Liver (tissue), 9 donors: ENCODE results near the gene CDC42BPA. TPM values are rescaled to one million over a fixed set of nuclear protein-coding genes. Genes with fewer than 3 reads are reported as not detected.

ENCODE experiments used
- DNase-seq: peaks from one replicate; pipeline ENCODE4 v3.0.0-alpha.2; 2017; ENCODE audit warnings: low spot score
- H3K27ac ChIP-seq, 2 donors: one replicate each; pipeline ENCODE4 v1.7.0; 2013; ENCODE audit warnings: inconsistent platforms in 2 of 2, low read length in 2 of 2, control low read depth in 1 of 2, low read depth in 1 of 2, mild to moderate bottlenecking in 1 of 2
- H3K27me3 ChIP-seq, 4 donors: one replicate each; pipeline versions ENCODE4 v1.6.1 to v1.7.0; 2013; ENCODE audit warnings: low read length in 3 of 4, inconsistent platforms in 1 of 4, mild to moderate bottlenecking in 1 of 4, moderate library complexity in 1 of 4; ENCODE audit not compliant: control insufficient read depth in 4 of 4, insufficient read depth in 4 of 4
- H3K36me3 ChIP-seq, 4 donors: one replicate each; pipeline versions ENCODE4 v1.6.1 to v1.7.0; 2013; ENCODE audit warnings: low read length in 3 of 4, mild to moderate bottlenecking in 3 of 4, low read depth in 1 of 4, moderate library complexity in 1 of 4; ENCODE audit not compliant: control insufficient read depth in 4 of 4, insufficient read depth in 3 of 4
- H3K4me1 ChIP-seq, 4 donors: one replicate each; pipeline versions ENCODE4 v1.6.1 to v1.7.0; 2013; ENCODE audit warnings: low read length in 3 of 4, mild to moderate bottlenecking in 3 of 4, moderate library complexity in 1 of 4; ENCODE audit not compliant: control insufficient read depth in 4 of 4, insufficient read depth in 4 of 4
- H3K4me3 ChIP-seq, 3 donors: one replicate each; pipeline versions ENCODE4 v1.6.1 to v1.7.0; 2013; ENCODE audit warnings: low read length in 3 of 3, control low read depth in 1 of 3, low read depth in 1 of 3, mild to moderate bottlenecking in 1 of 3
- H3K9ac ChIP-seq, 2 donors: one replicate each; pipeline ENCODE4 v1.7.0; 2013; ENCODE audit warnings: low read length in 2 of 2, mild to moderate bottlenecking in 2 of 2, moderate library complexity in 2 of 2, control low read depth in 1 of 2, low read depth in 1 of 2
- H3K9me3 ChIP-seq, 4 donors: one replicate each; pipeline versions ENCODE4 v1.6.1 to v1.7.0; 2013; ENCODE audit warnings: low read length in 3 of 4; ENCODE audit not compliant: control insufficient read depth in 4 of 4
- ATF3 ChIP-seq: IDR thresholded peaks from 2 replicates; pipeline ENCODE4 v1.6.1; 2016; ENCODE audit warnings: antibody characterized with exemption
- CTCF ChIP-seq: fragments of 150-350 bp; IDR thresholded peaks from 2 replicates; pipeline ENCODE4 v1.5.1; 2017; ENCODE audit warnings: improper control_type of control experiment, low read depth, low read length; ENCODE audit not compliant: missing input control
- EGR1 ChIP-seq, 2 donors: IDR thresholded peaks; 2 replicates each; pipeline ENCODE4 v1.6.1; 2016 to 2018; ENCODE audit warnings: antibody characterized with exemption in 2 of 2, low read depth in 2 of 2
- FOXA2 ChIP-seq: IDR thresholded peaks from 2 replicates; pipeline ENCODE4 v1.6.1; 2016; ENCODE audit warnings: antibody characterized with exemption
- GABPA ChIP-seq, 2 donors: IDR thresholded peaks in 1 of 2; conservative IDR thresholded peaks in 1 of 2; 2 replicates each; pipeline ENCODE4 v1.6.1; 2016; ENCODE audit warnings: antibody characterized with exemption in 2 of 2, mild to moderate bottlenecking in 1 of 2, moderate library complexity in 1 of 2
- HNF4A ChIP-seq, 2 donors: conservative IDR thresholded peaks; 2 replicates each; pipeline ENCODE4 v1.6.1; 2016; ENCODE audit warnings: antibody characterized with exemption in 2 of 2, mild to moderate bottlenecking in 2 of 2
- HNF4G ChIP-seq: IDR thresholded peaks from 2 replicates; pipeline ENCODE4 v1.6.1; 2016; ENCODE audit warnings: antibody characterized with exemption
- JUND ChIP-seq, 2 donors: IDR thresholded peaks; 2 replicates each; pipeline ENCODE4 v1.6.1; 2016; ENCODE audit warnings: antibody characterized with exemption in 2 of 2
- NR2F2 ChIP-seq: IDR thresholded peaks from 2 replicates; pipeline ENCODE4 v1.6.1; 2016; ENCODE audit warnings: antibody characterized with exemption
- REST ChIP-seq: IDR thresholded peaks from 2 replicates; pipeline ENCODE4 v1.6.1; 2016; ENCODE audit warnings: antibody characterized with exemption, mild to moderate bottlenecking
- RXRA ChIP-seq, 2 donors: IDR thresholded peaks; 2 replicates each; pipeline ENCODE4 v1.6.1; 2017 to 2018; ENCODE audit warnings: antibody characterized with exemption in 2 of 2, mild to moderate bottlenecking in 1 of 2
- SP1 ChIP-seq: IDR thresholded peaks from 2 replicates; pipeline ENCODE4 v1.6.1; 2018; ENCODE audit warnings: antibody characterized with exemption, mild to moderate bottlenecking
- TAF1 ChIP-seq: conservative IDR thresholded peaks from 2 replicates; pipeline ENCODE4 v1.6.1; 2016; ENCODE audit warnings: antibody characterized with exemption, mild to moderate bottlenecking
- YY1 ChIP-seq: IDR thresholded peaks from 2 replicates; pipeline ENCODE4 v1.6.1; 2016; ENCODE audit warnings: antibody characterized with exemption, mild to moderate bottlenecking
- ZBTB33 ChIP-seq: IDR thresholded peaks from 2 replicates; pipeline ENCODE4 v1.6.1; 2016; ENCODE audit warnings: antibody characterized with exemption
- WGBS: extraction: QIAGEN DNeasy Blood & Tissue Kit; methylation state at CpG from one replicate; pipeline ENCODE4 v1.1.7; 2013; 5-methylcytosine and 5-hydroxymethylcytosine counted together
- polyA plus RNA-seq, 2 donors: library from polyadenylated mRNA; stranded (reverse) in 1 of 2; unstranded in 1 of 2; fragments of 200-250 nt in 1 of 2; fragments of >200 nt in 1 of 2; fragmentation: Nextera tagmentation in 1 of 2; extraction: Ambion mirVana in 1 of 2; gene quantifications; one replicate each; pipeline versions ENCODE4 v1.2.1 to v1.2.3, GENCODE V29; 2013 to 2015
- total RNA-seq, 2 donors: library from RNA; depleted of rRNA; stranded (reverse); fragments of >200 nt; gene quantifications; one replicate each; pipeline ENCODE4 v1.2.3, GENCODE V29; 2014
- donor health status: healthy.
- donor health status: healthy.
- donor health status: healthy.
- donor health status: healthy.
- donor health status: healthy.

Gene CDC42BPA
- total and polyA plus RNA-seq, 4 donors = 5.8 to 39.9 (median 24.3) TPM

GRCh38 chr1:226954777-226955176, 363.5 kb downstream of the CDC42BPA start (continued):
- no peak for TF ChIP-seq REST
- TF ChIP-seq EGR1 (IDR thresholded peaks at IDR 0.05; ENCODE audit: low read depth in 2 of 2) = no peak
- no peak for TF ChIP-seq CTCF

GRCh38 chr1:226954337-226954736, 364.0 kb downstream of the CDC42BPA start:
- Histone ChIP-seq H3K9me3 (no peaks in the 10 kb centered on the region), H3K27ac (no peak overlapping the region), H3K36me3 (peaks cover 0 to 4% (median under 1%) of the 10 kb centered on the region in 4 donors), H3K27me3 (no peaks in the 10 kb centered on the region), H3K4me3 (no peak overlapping the region), H3K9ac (no peak overlapping the region), H3K4me1 (peaks cover 4 to 22% (median 14%) of the 10 kb centered on the region in 4 donors)
- no peak for DNase-seq
- TF ChIP-seq EGR1 (IDR thresholded peaks at IDR 0.05; ENCODE audit: low read depth in 2 of 2) = no peak
- TF ChIP-seq ATF3 = no peak
- 94% methylated on average over 6 of the region's 6 CpGs for WGBS

- DNase-seq = no peak
- WGBS = 91% methylated on average over 11 of the region's 11 CpGs
- no peak overlapping the region for H3K9ac ChIP-seq
Measured at GRCh38 chr1:226953175-226953800, 365.0 kb downstream of the CDC42BPA start.

GRCh38 chr1:226952118-226952441, 366.2 kb downstream of the CDC42BPA start:
- no peak overlapping the region for H3K9ac ChIP-seq
- H3K27me3 ChIP-seq = no peaks in the 10 kb centered on the region
- H3K4me1 ChIP-seq = peaks cover 1 to 18% (median 8%) of the 10 kb centered on the region in 4 donors
- WGBS = 94% methylated on average over 3 of the region's 3 CpGs
- H3K27ac ChIP-seq = no peak overlapping the region
- H3K36me3 ChIP-seq = peaks cover 0 to 4% (median under 1%) of the 10 kb centered on the region in 4 donors
- no peak for DNase-seq
- H3K4me3 ChIP-seq = no peak overlapping the region
- no peaks in the 10 kb centered on the region for H3K9me3 ChIP-seq
- TF ChIP-seq ZBTB33 (no peak), HNF4G (no peak), YY1 (no peak), ATF3 (no peak), TAF1 (no peak), FOXA2 (no peak), JUND (IDR thresholded peaks at IDR 0.05) (no peak), RXRA (IDR thresholded peaks at IDR 0.05) (no peak), NR2F2 (no peak), GABPA (IDR thresholded peaks at IDR 0.05 in 1 of 2, conservative IDR thresholded peaks at IDR 0.05 in 1 of 2) (no peak), SP1 (no peak), HNF4A (conservative IDR thresholded peaks at IDR 0.05) (no peak)

More at GRCh38 chr1:226953175-226953800, 365.0 kb downstream of the CDC42BPA start:
- H3K36me3 ChIP-seq = peaks cover 0 to 4% (median under 1%) of the 10 kb centered on the region in 4 donors
- TF ChIP-seq TAF1 = no peak
- no peak for TF ChIP-seq RXRA (IDR thresholded peaks at IDR 0.05)
- no peaks in the 10 kb centered on the region for H3K27me3 ChIP-seq
- H3K27ac ChIP-seq = no peak overlapping the region
- H3K4me1 ChIP-seq = peaks cover 4 to 22% (median 10%) of the 10 kb centered on the region in 4 donors
- no peaks in the 10 kb centered on the region for H3K9me3 ChIP-seq
- H3K4me3 ChIP-seq = no peak overlapping the region
